ENCODE data around the gene CHD9.

GRCh38 chr16:53100131-53100748 is 45.4 kb downstream of the CHD9 start:
- TF ChIP-seq, protein P1, sequence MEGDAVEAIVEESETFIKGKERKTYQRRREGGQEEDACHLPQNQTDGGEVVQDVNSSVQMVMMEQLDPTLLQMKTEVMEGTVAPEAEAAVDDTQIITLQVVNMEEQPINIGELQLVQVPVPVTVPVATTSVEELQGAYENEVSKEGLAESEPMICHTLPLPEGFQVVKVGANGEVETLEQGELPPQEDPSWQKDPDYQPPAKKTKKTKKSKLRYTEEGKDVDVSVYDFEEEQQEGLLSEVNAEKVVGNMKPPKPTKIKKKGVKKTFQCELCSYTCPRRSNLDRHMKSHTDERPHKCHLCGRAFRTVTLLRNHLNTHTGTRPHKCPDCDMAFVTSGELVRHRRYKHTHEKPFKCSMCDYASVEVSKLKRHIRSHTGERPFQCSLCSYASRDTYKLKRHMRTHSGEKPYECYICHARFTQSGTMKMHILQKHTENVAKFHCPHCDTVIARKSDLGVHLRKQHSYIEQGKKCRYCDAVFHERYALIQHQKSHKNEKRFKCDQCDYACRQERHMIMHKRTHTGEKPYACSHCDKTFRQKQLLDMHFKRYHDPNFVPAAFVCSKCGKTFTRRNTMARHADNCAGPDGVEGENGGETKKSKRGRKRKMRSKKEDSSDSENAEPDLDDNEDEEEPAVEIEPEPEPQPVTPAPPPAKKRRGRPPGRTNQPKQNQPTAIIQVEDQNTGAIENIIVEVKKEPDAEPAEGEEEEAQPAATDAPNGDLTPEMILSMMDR (IDR thresholded peaks at IDR 0.05; ENCODE audit: insufficient read depth, low read length, poor library complexity, severe bottlenecking), result no peak
- no peak for TF ChIP-seq EZH2phosphoT487 (conservative IDR thresholded peaks at IDR 0.05; ENCODE audit: low read length)
